Kidney (tissue), 14 donors: Measurements from ENCODE around the gene CMIP. TPM values are rescaled to one million over a fixed set of nuclear protein-coding genes. Genes with fewer than 3 reads are reported as not detected.

Source experiments
- DNase-seq, 5 donors: peaks; one replicate each; pipeline ENCODE4 v3.0.0-alpha.2; 2013 to 2020
- FAIRE-seq: peaks from 2 replicates; lab custom pipeline; 2012; peaks lifted over from hg19 to GRCh38; lab: Jason Lieb, UNC
- H3K27ac ChIP-seq, 2 donors: one replicate each; pipeline ENCODE4 v1.7.0; 2013; ENCODE audit warnings: low read depth in 2 of 2, low read length in 2 of 2, inconsistent platforms in 1 of 2
- H3K27me3 ChIP-seq: one replicate; pipeline ENCODE4 v1.7.1; 2013; ENCODE audit warnings: low read length, inconsistent platforms; ENCODE audit not compliant: control insufficient read depth, insufficient read depth
- H3K36me3 ChIP-seq, 3 donors: one replicate each; pipeline versions ENCODE4 v1.7.0 to v1.7.1; 2013; ENCODE audit warnings: low read length in 3 of 3, control low read depth in 1 of 3, inconsistent platforms in 1 of 3; ENCODE audit not compliant: insufficient read depth in 3 of 3, control insufficient read depth in 2 of 3
- H3K4me1 ChIP-seq, 3 donors: one replicate each; pipeline versions ENCODE4 v1.7.0 to v1.7.1; 2013; ENCODE audit warnings: low read length in 3 of 3, inconsistent platforms in 1 of 3, low read depth in 1 of 3; ENCODE audit not compliant: control insufficient read depth in 2 of 3, insufficient read depth in 2 of 3
- H3K4me3 ChIP-seq, 3 donors: one replicate each; pipeline versions ENCODE4 v1.7.0 to v1.8.1; 2013; ENCODE audit warnings: low read length in 3 of 3, control low read depth in 1 of 3, inconsistent platforms in 1 of 3
- H3K9ac ChIP-seq, 3 donors: one replicate each; pipeline versions ENCODE4 v1.7.0 to v1.7.1; 2013; ENCODE audit warnings: low read length in 3 of 3, control low read depth in 1 of 3, inconsistent platforms in 1 of 3
- H3K9me3 ChIP-seq, 3 donors: one replicate each; pipeline versions ENCODE4 v1.7.0 to v1.7.1; 2013; ENCODE audit warnings: low read length in 3 of 3, control low read depth in 1 of 3, inconsistent platforms in 1 of 3; ENCODE audit not compliant: control insufficient read depth in 2 of 3, insufficient read depth in 1 of 3
- intact Hi-C: fragments of 100-400 bp; cut with DNase I; formaldehyde crosslinking; loops from one replicate; pipeline ENCODE4 v1.11.1; 2022
- polyA plus RNA-seq: library from polyadenylated mRNA; stranded (reverse); fragments of 350-450 nt; fragmentation: Illumina TruSeq; extraction: RNeasy Lipid Tissue Mini Kit (QIAGEN cat#74804); gene quantifications from one replicate; pipeline ENCODE4 v1.2.3, GENCODE V29; 2014; ENCODE audit warnings: low read depth, low replicate concordance; ENCODE audit not compliant: insufficient read depth
- total RNA-seq: library from RNA; stranded (reverse); fragmentation: NEBNext Ultra II Directional; extraction: Animal tissue kit (Norgen Biotek cat#: 25700); gene quantifications from one replicate; pipeline ENCODE4 v1.2.1, GENCODE V29; 2021
- TF ChIP-seq, protein P1 (sequence below): IDR thresholded peaks from 3 replicates; pipeline ENCODE4 v1.5.1; 2012; ENCODE audit warnings: mild to moderate bottlenecking, moderate library complexity, borderline replicate concordance; ENCODE audit not compliant: insufficient read depth; ENCODE audit errors: extremely low read depth
- donor health status: control.
- donor health status: control.
- donor health status: control.
- donor health status: control.
- donor health status: control.
- donor health status: DM: yes; HTN: yes; CAD: no.
- donor health status: Normal renal cell carcinoma (clear cell type).

The CMIP gene
- total and polyA plus RNA-seq, 2 donors from 2014 or later, result 16.6 to 65.7 TPM

DNA sequence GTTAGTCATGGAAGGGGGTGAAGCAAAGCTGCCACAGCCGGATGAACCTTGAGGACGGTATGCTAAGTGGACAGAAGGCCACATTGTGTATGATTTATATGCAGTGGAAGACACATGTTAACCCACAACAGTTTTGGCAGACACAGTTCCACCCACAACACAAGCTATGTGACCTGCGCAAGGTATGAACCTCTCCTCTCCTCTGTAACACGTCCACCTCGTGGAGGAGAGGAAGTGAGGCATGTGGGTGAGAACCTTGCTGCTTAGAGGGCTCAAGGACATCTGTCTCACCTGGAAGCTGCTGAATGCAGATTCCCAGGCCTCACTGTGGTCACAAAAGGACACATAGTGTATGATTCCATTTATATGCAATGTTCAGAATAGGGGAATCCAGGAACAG lies 198.3 kb downstream of the CMIP start:
- no peaks in the 10 kb centered on the region for H3K36me3 ChIP-seq
- DNase-seq (peak in 1 of 5 donors; percentile 32), FAIRE-seq (no peak)
- no peaks in the 10 kb centered on the region for H3K27me3 ChIP-seq
- H3K4me3 ChIP-seq, result no peak overlapping the region
- intact Hi-C loops, result no loop called here
- TF ChIP-seq, protein P1, sequence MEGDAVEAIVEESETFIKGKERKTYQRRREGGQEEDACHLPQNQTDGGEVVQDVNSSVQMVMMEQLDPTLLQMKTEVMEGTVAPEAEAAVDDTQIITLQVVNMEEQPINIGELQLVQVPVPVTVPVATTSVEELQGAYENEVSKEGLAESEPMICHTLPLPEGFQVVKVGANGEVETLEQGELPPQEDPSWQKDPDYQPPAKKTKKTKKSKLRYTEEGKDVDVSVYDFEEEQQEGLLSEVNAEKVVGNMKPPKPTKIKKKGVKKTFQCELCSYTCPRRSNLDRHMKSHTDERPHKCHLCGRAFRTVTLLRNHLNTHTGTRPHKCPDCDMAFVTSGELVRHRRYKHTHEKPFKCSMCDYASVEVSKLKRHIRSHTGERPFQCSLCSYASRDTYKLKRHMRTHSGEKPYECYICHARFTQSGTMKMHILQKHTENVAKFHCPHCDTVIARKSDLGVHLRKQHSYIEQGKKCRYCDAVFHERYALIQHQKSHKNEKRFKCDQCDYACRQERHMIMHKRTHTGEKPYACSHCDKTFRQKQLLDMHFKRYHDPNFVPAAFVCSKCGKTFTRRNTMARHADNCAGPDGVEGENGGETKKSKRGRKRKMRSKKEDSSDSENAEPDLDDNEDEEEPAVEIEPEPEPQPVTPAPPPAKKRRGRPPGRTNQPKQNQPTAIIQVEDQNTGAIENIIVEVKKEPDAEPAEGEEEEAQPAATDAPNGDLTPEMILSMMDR, result no peak
- no peak overlapping the region for H3K27ac ChIP-seq
- H3K9me3 ChIP-seq, result no peaks in the 10 kb centered on the region
- H3K4me1 ChIP-seq, result peaks cover 0 to 3% (median 0%) of the 10 kb centered on the region in 3 donors
- H3K9ac ChIP-seq, result no peak overlapping the region

DNA sequence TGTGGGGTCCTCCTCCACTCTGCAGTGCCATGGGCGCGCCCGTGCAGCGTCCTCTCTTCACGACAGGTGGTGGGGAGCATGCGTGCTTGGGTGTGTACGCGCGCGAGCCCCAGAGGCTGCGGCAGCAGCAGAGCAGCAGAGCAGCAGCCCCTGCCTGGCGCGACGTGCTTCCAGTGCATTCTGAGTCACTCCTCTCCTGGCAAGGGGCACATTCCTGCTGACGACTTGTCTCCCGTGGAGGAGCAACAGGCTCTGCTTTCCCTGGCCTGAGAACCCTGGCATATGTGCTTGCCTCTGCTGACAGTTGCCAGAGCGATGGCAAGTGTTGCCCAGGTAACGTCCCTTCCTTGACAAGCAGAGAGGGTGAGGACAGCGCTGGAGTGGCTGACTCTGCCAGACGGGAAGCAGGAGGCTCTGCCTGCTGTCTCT lies 200.7 kb downstream of the CMIP start:
- H3K27me3 ChIP-seq, result no peaks in the 10 kb centered on the region
- DNase-seq (peak; percentile 84 to 91 (median 89)), FAIRE-seq (no peak)
- no peak overlapping the region for H3K9ac ChIP-seq
- no peaks in the 10 kb centered on the region for H3K36me3 ChIP-seq
- H3K4me3 ChIP-seq, result no peak overlapping the region
- TF ChIP-seq, protein P1, result no peak
- H3K9me3 ChIP-seq, result no peaks in the 10 kb centered on the region
- no peak overlapping the region for H3K27ac ChIP-seq
- H3K4me1 ChIP-seq, result peaks cover 4 to 7% (median 6%) of the 10 kb centered on the region in 3 donors
- intact Hi-C loops, result no loop called here

DNA sequence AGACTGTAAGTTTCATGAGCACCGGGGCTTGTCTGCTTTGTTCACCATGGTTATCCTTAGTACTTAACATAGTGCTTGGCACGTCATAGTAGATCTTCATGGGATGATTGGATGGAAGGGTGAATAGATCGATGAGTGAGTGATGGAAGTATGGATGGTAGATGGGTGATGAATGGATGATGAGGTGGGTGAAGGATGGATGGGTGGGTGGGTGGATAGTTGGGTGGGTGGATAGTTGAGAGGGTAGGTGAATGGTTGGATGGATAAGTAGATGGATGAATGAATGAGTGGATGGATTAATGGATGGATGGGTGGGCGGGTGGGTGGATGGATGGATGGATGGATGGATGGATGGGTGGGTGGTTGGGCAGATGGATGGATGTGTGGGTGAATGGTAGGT lies 201.3 kb downstream of the CMIP start:
- no peak overlapping the region for H3K9ac ChIP-seq
- H3K9me3 ChIP-seq, result no peaks in the 10 kb centered on the region
- FAIRE-seq (no peak), DNase-seq (no peak)
- no peaks in the 10 kb centered on the region for H3K36me3 ChIP-seq
- intact Hi-C loops, result no loop called here
- TF ChIP-seq, protein P1, result no peak
- no peak overlapping the region for H3K27ac ChIP-seq
- peaks cover 6 to 9% (median 9%) of the 10 kb centered on the region in 3 donors for H3K4me1 ChIP-seq
- no peaks in the 10 kb centered on the region for H3K27me3 ChIP-seq
- H3K4me3 ChIP-seq, result no peak overlapping the region

DNA sequence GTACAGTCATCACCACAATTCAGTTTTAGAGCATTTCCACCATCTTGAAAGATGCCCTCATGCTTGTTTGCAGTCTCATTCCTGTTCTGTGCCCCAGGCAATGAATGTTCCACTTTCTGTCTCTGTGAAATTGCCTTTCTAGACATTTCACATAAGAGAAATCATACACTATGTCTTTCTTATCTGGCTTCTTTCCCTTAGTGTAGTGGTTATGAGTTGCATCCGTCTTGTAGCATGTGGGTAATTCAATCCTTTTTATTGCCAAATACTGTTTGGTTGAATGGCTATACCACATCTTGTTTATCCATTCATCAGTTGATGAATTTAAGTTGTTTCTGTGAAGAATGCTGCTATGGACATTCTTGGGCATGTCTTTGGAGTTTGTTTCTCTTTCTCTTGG lies 202.0 kb downstream of the CMIP start:
- H3K4me3 ChIP-seq, result no peak overlapping the region
- no peak overlapping the region for H3K9ac ChIP-seq
- TF ChIP-seq, protein P1, result no peak
- DNase-seq (no peak), FAIRE-seq (no peak)
- H3K4me1 ChIP-seq, result peaks cover 8 to 12% (median 11%) of the 10 kb centered on the region in 3 donors
- no peaks in the 10 kb centered on the region for H3K36me3 ChIP-seq
- H3K9me3 ChIP-seq, result no peaks in the 10 kb centered on the region
- intact Hi-C loops, result no loop called here
- no peaks in the 10 kb centered on the region for H3K27me3 ChIP-seq
- no peak overlapping the region for H3K27ac ChIP-seq
